HG03280 (cell line): ENCODE measurements around the gene TARM1.

Experiments
- ATAC-seq: cut with Tn5 transposase; IDR thresholded peaks from one replicate; pipeline ENCODE4 v1.9.1; 2021; ENCODE audit warnings: mild to moderate bottlenecking, moderate library complexity; ENCODE audit not compliant: unreplicated experiment

Gene TARM1

GRCh38 chr19:54035215-54036178 lies 45.7 kb downstream of the TARM1 start:
- no peak for ATAC-seq

GRCh38 chr19:54030895-54031586 lies 50.1 kb downstream of the TARM1 start:
- no peak for ATAC-seq

- ATAC-seq = no peak
Observed at GRCh38 chr19:54029930-54030490, 51.2 kb downstream of the TARM1 start.

- ATAC-seq = no peak
Observed at GRCh38 chr19:54029301-54029700, 51.9 kb downstream of the TARM1 start.

- no peak for ATAC-seq
Observed at GRCh38 chr19:54026656-54027055, 54.5 kb downstream of the TARM1 start.

- no peak for ATAC-seq
Observed at GRCh38 chr19:54024660-54025059, 56.5 kb downstream of the TARM1 start.

GRCh38 chr19:54023191-54023590 lies 58.0 kb downstream of the TARM1 start:
- no peak for ATAC-seq

GRCh38 chr19:54021932-54022331 lies 59.2 kb downstream of the TARM1 start:
- ATAC-seq = no peak

- no peak for ATAC-seq
Observed at GRCh38 chr19:54021363-54021762, 59.8 kb downstream of the TARM1 start.
